Ecto neural progenitor cell (in vitro differentiated cells): ENCODE measurements around the gene TTBK2.
"Not testable (repeated sequence)": the region's sequence is repeated elsewhere in the genome, so short reads cannot be mapped to it uniquely, and the experiment has no call there.

Source experiments
- DNase-seq: peaks from one replicate; pipeline ENCODE4 v3.0.0-alpha.2; 2018; ENCODE audit warnings: low spot score

TTBK2 gene

DNA sequence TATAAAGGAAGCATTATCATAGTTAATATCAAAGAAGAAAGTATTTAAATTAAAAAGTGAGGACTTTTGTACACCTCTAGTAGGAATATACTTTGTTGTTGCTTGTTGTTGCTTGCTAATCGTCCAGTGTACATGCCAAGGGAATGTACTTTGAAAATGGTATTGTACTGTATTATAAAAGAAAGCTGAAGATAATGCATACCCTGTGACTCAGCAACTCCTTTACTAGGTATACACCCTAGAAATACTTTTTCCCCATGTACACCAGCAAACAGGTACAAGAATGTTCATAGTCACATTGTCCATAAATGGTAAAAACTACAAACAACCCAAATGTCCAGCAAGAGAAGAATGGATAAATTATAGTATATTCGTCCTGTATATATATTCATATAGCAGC, 12.0 kb downstream of the TTBK2 start:
- no peak for DNase-seq

DNA sequence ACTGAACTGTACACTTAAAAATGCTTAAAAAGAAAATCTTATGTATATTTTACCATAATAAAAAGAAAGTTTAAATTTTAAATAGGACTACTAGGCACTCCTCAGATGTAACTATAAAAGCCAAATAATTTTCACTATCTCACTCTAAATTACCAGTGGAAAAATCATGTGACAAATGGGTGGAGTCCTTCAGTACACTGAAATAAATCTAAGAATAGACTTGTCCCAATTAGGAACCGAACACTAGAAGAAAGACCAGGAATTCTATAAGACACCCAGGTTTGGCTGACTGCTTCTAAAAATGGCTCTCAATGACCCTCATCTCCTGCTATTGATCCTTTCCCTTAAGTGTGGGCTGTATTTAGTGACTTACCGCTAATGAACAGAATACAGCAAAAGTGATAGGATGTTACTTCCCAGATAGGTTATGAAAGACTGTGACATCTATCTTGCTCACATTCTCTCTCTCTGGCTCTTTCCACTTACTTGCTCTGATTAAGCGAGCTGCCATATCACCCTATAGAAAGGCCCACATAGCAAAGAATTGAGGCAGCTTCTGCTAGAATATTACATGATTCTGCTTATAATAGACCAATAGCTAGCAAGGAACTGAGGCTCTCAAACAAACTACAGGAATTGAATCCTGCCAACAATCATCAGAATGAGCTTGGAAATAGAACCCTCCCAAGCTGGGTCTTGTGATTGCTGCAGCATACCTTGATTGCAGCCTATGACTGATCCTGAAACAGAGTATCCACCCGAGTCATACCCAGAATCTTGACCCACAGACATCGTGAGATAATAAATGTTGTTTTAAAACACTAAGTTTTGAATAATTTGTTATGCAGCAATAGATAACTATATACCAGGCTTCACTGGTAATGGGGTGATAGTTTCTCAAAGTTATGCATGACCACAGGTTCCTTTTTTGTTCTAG, 16.9 kb downstream of the TTBK2 start:
- DNase-seq, result no peak

DNA sequence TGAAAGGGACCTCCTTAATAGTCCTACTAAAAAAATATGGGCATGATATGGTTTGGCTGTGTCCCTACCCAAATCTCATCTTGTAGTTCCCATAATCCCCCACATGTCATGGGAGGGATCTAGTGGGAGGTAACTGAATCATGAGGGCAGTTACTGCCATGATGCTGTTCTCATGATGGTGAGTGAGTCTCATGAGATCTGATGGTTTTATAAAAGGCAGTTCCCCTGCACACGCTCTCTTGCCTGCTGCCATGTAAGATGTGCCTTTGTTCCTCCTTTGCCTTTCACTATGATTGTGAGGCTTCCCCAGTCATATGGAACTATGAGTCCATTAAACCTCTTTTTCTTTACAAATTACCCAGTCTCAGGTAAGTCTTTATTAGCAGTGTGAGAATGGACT, 26.7 kb downstream of the TTBK2 start:
- not testable (repeated sequence) for DNase-seq

DNA sequence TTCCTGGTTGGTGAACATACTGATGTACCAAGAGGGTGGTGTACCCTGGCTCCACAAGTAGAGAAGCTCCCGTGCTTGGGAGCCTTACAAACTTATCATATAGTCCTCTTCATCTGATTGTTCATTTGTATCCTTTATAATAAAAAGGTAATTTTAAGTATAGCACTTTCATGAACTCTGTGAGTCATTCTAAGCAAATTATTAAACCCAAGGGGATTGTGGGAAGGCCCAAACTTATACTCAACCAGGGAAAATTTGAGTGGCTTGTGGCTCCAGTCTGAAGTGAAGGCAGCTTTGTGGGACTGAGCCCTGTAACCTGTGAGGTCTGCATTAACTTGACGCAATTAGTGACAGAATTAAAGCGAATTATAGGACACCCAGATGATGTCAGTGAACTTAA, 29.0 kb downstream of the TTBK2 start:
- no peak for DNase-seq

DNA sequence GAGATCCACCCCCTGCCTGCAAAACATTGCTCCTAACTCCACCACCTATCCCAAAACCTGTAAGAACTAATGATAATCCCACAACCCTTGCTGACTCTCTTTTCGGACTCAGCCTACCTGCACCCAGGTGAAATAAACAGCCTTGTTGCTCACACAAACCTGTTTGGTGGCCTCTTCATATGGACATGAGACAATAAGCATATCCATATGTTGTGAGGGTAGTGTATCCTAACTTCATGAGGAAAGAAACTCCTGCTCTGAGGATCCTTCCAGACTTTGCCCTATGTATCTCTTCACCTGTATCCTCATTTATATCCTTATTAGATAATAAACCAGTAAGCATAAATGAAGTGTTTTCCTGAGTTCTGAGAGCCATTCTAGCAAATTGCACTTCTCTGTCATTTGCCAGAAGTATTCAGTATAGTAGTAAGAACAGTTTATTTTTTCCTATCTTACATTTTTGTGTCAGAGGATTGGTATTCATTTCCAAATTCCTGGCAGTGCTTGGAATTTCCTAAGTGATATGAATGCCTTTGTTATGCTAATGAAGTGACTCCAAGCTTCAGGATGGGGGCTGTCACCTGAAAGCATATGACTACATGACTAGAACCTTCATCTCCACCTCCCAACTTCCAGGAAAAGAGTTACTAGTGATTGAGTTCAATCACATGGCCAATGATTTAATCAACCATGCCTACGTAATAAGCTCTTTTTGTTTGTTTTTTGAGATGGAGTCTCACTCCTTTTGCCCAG, 30.2 kb downstream of the TTBK2 start:
- no peak for DNase-seq

DNA sequence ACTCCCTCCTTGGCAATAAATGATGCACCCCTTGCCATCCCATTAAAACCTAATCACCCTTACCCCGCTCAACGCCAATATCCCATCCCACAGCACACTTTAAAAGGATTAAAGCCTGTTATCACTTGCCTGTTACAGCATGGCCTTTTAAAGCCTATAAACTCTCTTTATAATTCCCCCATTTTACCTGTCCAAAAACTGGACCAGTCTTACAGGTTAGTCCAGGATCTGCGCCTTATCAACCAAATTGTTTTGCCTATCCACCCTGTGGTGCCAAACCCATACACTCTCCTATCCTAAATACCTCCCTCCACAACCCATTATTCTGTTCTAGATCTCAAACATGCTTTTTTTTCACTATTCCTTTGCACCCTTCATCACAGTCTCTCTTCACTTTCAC, 33.2 kb downstream of the TTBK2 start:
- not testable (repeated sequence) for DNase-seq

DNA sequence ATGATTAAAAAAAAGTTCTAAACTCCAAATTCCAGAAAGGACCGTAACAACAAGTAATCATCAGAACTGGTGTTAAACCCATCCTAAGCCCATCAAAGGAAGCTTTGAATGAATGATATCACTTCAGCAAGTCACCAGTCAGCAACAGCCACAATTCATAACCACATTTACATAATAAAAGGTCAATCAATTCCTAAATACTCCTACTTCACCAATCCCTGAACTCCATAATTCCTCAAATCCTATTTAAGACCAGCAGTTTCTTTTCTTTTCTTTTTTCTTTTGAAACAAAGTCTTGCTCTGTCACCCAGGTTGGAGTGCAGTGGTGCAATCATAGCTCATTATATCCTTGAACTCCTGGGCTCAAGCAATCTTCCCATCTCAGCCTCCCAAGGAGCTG, 40.5 kb downstream of the TTBK2 start:
- DNase-seq, result no peak

DNA sequence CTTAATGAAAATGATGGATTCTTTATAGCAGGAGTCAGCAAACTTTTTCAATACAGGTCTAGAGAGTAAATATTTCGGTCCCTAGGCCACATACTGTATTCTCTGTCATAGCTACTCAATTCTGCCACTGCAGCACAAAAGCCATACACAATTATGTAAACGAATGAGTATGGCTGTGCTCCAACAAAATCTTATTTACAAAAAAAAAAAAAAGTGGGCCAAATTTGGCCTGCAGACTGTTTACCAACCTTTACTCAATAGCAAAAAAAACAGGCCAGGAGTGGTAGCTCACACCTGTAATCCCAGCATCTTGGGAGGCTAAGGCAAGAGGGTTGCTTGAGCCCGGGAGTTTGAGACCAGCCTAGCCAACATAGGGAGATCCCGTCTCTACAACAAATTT, 41.1 kb downstream of the TTBK2 start:
- no peak for DNase-seq

DNA sequence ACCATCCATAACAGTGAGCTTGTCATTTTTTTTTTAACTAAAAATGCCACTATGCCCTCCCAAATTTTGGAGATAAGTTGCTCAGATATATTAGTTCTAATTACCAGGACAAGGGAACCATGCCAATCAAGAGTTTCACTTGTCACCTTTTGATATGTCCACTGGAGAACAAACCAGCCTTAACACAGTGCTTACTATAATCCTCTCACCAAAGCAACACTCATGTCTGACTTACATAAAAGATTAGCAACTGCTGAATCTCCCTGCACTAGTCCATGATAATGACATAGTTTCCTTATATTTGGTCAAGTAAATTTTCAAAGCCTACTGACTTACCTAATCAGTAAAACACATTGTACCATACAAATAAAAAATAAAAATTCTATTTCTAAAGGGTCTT, 44.4 kb downstream of the TTBK2 start:
- no peak for DNase-seq

DNA sequence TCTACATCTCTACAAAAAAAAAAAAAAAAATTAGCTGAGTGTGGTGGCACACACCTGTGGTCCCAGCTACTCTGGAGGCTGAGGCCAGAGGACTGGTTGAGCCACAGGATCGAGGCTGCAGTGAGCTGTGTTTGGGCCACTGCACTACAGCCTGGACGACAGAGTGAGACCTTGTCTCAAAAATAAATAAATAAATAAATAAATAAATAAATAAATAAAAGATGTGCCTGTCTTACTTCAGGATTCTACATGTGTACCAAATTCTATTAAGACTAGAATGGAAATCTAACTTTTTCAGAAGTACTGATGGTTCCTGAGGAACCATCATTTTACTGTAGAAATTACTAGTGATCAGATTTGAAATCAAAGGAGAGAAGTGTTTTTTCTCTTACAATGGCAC, 51.9 kb downstream of the TTBK2 start:
- DNase-seq, result no peak

DNA sequence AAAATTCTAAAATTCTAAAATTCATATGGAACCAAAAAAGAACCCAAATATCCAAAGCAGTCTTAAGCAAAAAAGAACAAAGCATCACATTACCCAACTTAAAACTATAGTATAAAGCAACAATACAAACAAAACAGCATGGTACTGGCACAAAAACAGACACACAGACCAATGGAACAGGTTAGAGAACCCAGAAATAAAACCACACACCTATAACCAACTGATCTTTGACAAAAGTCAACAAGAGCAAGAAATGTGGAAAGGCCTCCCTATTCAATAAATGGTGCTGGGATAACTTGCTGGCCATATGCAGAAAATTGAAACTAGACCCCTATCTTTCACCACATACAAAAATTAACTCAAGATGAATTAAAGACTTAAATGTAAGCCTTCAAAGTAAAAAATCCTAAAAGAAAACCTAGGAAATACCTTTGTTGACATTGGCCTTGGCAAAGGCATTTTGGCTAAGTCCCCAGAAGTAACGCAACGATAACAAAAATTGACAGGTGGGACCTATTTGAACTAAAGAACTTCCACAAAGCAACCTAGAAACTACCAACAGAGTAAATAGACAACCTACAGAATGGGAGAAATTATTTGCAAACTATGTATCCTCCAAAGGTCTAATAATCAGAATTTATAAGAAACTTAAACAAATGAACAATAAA, 56.9 kb downstream of the TTBK2 start:
- no peak for DNase-seq

DNA sequence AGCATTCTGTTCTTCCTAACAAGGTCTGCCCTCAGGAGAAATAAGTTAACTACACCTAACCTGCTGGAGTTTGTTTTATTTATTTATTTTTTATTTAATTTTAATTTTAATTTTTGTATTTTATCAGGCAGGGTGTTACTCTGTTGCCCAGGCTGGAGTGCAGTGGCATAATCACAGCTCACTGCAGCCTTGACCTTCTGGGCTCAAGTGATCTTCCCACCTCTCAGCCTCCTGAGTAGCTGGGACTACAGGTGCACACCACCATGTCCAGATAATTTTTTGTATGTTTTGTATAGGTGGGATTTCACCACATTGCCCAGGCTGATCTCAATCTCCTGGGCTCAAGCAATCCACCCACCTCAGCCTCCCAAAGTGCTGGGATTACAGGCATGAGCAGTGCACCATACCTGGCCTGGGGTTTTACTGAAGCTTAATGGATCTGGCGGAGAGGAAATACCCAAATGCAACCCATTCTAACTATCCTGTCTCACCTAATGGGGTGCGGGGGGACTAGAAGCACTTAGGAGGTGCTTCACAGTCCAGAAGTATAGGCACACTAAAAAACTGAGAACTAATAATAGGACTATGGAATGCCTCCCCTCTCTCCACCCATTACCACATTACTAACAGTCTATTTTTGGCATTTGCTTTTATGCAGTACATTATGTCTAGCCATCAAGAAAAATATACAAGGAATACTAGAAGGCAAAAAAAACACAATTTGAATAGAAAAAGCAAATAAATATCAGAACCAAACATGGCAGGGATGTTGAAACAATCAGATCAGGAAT, 61.4 kb downstream of the TTBK2 start:
- no peak for DNase-seq

DNA sequence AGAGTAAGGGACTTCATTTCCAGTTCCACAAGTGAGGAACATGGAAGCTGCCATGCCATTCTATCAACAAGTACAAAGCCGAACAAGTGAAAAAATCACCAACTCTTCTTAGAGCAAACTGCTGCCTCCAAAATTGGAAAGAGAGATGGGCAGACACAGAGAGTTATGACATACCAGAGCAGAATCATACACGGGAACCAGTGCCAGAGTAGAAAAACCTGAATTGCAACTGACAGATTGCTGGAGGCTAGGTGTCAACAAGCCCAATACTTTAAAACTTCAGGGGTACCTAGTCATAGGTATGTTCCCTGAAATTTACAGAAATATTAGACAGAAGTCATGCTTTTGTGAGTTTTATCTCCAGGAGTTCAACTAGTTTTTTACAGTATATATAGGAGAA, 62.0 kb downstream of the TTBK2 start:
- no peak for DNase-seq

DNA sequence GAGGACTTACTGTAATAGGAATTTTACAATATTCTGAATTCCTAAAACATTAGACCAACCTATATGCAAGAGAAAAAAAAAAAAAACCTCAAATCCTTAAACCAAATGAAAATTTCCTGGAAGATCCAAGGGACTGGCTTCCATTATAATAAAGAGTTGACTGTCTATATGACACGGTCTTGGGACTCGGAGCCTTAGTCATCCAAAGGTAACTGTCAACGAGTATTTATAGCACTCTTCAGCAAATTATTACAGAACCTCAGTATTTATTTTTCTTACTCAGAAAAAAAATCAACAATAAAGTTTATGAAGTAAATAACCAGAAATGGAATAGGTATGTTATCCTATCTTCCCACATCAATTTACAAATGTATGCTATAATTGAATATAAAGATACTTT, 66.0 kb downstream of the TTBK2 start:
- no peak for DNase-seq

DNA sequence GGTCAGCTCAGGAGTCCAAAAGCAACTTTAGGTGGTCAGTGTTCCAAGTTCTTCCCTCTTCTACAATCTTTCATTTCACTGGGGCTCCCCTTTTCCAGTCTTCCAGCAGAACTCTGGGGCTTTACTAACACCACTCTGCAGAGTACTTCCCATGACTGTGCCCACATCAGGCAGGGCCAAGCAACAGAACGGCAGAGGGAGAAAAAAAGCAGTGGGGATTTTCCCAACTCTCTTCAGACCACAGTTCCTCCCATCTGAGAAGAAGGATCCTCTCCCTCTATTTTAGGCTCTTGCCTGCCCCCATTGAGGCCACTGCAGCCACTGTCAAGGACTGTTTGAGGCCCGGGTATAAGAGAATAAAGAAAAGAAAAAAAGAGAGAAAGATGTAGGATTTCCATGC, 70.7 kb downstream of the TTBK2 start:
- DNase-seq, result no peak

DNA sequence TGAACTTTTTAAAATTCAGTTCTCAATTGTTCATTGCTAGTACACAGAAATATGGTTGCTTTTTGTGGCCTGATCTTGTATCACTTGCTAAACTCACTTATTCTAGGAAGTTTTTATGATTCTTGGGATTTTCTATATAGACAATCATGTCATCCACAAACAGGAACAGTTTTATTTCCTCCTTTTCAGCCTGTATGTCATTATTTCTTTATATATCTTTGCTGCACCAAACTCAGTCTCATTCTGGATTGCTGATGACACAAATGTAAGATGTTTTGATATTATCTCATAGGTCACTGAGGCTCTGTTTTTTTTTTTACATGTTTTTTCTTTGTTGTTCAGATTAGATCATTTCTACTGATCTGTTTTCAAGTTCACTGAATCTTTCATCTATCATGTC, 71.7 kb downstream of the TTBK2 start:
- no peak for DNase-seq

DNA sequence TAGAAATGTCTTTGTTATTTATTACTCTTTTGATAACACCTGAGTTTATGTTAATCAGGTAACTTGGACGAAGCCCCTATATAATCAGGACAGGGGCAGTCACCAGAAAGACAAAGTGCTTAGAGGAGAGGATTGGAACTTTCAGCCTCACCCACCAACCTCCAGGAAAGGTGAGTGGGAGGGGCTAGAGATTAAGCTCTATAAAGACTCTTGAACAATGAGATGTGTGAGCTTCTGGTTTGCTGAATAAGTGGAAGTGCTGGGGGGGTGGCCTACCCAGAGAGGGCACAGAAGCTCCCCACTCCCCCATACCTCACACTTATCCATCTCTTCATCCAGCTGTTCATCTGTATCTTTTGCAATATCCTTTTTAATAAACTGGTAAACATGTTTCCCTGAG, 73.9 kb downstream of the TTBK2 start:
- DNase-seq, result no peak

DNA sequence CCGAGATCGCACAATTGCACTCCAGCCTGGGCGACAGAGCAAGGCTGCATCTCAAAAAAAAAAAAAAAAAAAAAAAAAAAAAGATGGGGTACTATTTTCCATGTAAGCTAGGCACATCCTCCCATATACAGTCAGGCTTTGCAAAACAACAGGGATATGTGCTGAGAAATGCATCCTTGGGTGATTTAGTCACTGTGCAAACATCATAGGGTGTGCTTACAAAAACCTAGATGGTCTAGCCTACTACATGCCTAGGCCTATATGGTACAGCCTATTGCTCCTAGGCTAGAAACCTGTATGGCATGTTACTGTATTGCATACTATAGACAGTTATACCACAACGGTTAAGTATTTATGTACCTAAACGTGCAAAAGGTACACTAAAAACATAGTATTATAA, 75.0 kb downstream of the TTBK2 start:
- DNase-seq, result no peak

DNA sequence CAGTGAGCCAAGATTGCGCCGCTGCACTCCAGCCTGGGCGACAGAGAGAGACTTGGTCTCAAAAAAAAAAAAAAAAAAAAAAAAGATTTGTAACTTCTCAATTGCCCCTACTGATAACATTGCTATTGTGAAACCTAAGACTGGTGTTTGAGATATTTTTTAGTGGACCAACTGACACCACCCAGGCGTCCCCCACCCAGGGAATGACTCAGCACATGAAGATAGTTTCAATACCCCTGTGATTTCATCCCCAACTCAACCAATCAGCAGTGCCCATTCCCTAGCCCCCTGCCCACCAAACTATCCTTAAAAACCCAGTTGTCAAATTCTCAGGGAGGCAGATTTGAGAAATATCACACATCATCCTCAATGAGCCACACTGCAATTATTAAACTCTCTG, 76.9 kb downstream of the TTBK2 start:
- no peak for DNase-seq

DNA sequence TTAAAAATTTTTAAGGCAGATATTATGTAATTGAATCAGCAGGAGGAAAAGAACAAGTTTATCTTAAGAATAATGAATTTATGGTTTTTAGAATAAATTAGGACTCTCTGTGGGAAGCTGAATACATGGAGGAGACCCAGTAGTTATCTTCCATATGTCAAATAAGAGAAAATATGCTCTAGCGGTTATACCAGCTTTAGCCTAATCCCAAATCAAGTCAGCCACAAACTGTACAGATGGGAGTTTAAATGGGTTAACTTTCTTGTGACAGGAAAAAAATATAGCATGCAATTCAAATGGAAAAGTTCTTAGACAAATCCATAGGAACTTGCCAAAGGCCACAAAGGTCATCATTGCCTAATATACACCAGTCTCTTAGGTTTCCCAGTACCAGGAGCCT, 84.3 kb downstream of the TTBK2 start:
- no peak for DNase-seq

DNA sequence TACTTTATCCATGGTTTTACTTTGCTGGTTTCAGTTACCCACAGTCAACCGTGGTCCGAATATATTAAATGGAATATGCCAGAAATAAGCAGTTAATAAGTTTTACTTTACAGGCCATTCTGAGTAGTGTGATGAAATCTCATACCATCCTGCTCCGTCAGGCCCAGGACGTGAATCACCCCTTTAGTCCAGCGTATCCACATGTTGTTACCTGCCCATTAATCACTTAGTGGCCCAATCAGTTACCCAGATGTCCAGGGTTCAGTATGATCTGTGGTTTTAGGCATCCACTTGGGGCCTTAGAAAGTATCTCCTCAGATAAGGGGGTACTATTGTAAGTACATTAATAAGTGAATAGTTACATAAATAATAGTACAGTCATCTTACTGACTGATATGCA, 88.0 kb downstream of the TTBK2 start:
- DNase-seq, result no peak

DNA sequence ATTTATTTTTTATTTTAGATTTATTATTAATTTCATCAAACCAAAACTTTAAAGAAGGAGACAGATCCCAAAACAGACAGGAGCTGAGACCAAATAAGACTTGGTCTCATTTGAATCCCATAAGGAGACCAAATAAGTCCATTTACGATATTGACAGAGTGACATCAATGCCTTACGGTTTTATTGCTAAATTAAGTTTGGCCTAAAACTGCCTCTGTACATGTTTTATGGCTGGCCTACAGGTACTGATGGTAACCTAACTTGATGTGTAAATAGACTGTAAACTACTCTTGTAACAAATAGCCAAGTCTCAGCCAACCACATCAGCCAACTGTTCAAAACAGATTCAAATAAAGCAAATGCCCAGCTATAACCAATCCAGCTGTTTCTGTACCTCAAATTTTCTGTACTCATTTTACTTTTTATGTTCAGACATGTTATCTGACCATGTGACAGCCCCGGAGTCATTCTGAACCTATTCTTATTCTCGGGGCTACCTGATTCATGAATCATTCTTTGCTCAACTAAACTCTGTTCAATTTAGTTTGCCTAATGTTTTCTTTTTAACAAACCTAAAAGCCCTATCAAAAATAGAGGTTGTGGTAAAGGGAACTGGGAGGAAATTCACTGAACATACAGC, 94.2 kb downstream of the TTBK2 start:
- no peak for DNase-seq
